Right cardiac atrium (tissue), 5 donors: ENCODE measurements around the gene RAMP1. TPM values are rescaled to one million over a fixed set of nuclear protein-coding genes. Genes with fewer than 3 reads are reported as not detected.
"Not testable (repeated sequence)": the region's sequence is repeated elsewhere in the genome, so short reads cannot be mapped to it uniquely, and the experiment has no call there.

Experiments
- ATAC-seq, 2 donors: fragments of 200-7000 bp; cut with Tn5 transposase; one replicate each; pipeline versions ENCODE4 v1.8.0 to v1.9.1; 2020; ENCODE audit warnings: moderate library complexity in 2 of 2, mild to moderate bottlenecking in 1 of 2
- DNase-seq, 3 donors: peaks; one replicate each; pipeline ENCODE4 v3.0.0-alpha.2; 2020
- H3K27ac ChIP-seq: one replicate; pipeline ENCODE4 v1.5.1; 2013; ENCODE audit warnings: mild to moderate bottlenecking, low read length, control low read depth, moderate library complexity
- H3K27me3 ChIP-seq: one replicate; pipeline ENCODE4 v1.6.1; 2013; ENCODE audit not compliant: control insufficient read depth, insufficient read depth
- H3K4me1 ChIP-seq: one replicate; pipeline ENCODE4 v1.6.1; 2013; ENCODE audit warnings: low read length; ENCODE audit not compliant: control insufficient read depth, insufficient read depth
- H3K4me3 ChIP-seq: one replicate; pipeline ENCODE4 v1.5.1; 2013; ENCODE audit warnings: low read length, control low read depth
- H3K9me3 ChIP-seq: one replicate; pipeline ENCODE4 v1.6.1; 2013; ENCODE audit warnings: low read length; ENCODE audit not compliant: control insufficient read depth
- WGBS: extraction: QIAGEN DNeasy Blood & Tissue Kit; methylation state at CpG from one replicate; pipeline ENCODE4 v1.1.7; 2013; 5-methylcytosine and 5-hydroxymethylcytosine counted together
- intact Hi-C, 4 donors: fragments of 100-400 bp; cut with DNase I; formaldehyde crosslinking; loops; one replicate each; pipeline versions ENCODE4 v1.11.0 to v1.14.0; 2022 to 2023
- polyA plus RNA-seq: library from polyadenylated mRNA; stranded (reverse); fragments of 200-250 nt; gene quantifications from one replicate; pipeline ENCODE4 v1.2.3, GENCODE V29; 2013
- total RNA-seq, 4 donors: library from RNA; stranded (reverse); fragmentation: NEBNext Ultra II Directional; extraction: Animal tissue kit (Norgen Biotek cat#: 25700); gene quantifications; one replicate each; pipeline ENCODE4 v1.2.1, GENCODE V29; 2021
- donor health status: healthy with polysubstance abuse.
- donor health status: DM: no; HTN: yes; CAD: no.
- donor health status: DM: no; HTN: no; CAD: no.
- donor health status: DM: no; HTN: yes; CAD: no; lungs with severe emphysema.
- donor health status: DM: yes; HTN: yes; CAD: no.

Gene RAMP1
- total and polyA plus RNA-seq, 5 donors, result 122 to 276 (median 164) TPM

GRCh38 chr2:237941239-237941638 lies 81.8 kb downstream of the RAMP1 start:
- no peak for DNase-seq
- H3K27me3 ChIP-seq, result no peaks in the 10 kb centered on the region
- no peaks in the 10 kb centered on the region for H3K4me1 ChIP-seq
- H3K9me3 ChIP-seq, result no peaks in the 10 kb centered on the region
- H3K4me3 ChIP-seq, result no peak overlapping the region
- intact Hi-C loops, result no loop called here
- no peak overlapping the region for H3K27ac ChIP-seq
- no peak for ATAC-seq
- 75% methylated on average over 2 of the region's 2 CpGs for WGBS

- no peak for DNase-seq
- no peaks in the 10 kb centered on the region for H3K4me1 ChIP-seq
- H3K27me3 ChIP-seq, result no peaks in the 10 kb centered on the region
- ATAC-seq, result peak; percentile 49 to 79
- intact Hi-C loops, result no loop called here
- no peak overlapping the region for H3K4me3 ChIP-seq
- 43% methylated on average over 3 of the region's 3 CpGs for WGBS
- no peak overlapping the region for H3K27ac ChIP-seq
- no peaks in the 10 kb centered on the region for H3K9me3 ChIP-seq
Measured at GRCh38 chr2:237942513-237942899, 83.1 kb downstream of the RAMP1 start.

- Histone ChIP-seq H3K27ac (no peak overlapping the region), H3K4me3 (no peak overlapping the region), H3K4me1 (no peaks in the 10 kb centered on the region), H3K9me3 (no peaks in the 10 kb centered on the region), H3K27me3 (no peaks in the 10 kb centered on the region)
- DNase-seq, result no peak
- intact Hi-C loops, result no loop called here
- WGBS, result 95% methylated on average over 7 of the region's 7 CpGs
- no peak for ATAC-seq
Measured at GRCh38 chr2:237943395-237944094, 84.1 kb downstream of the RAMP1 start.

GRCh38 chr2:237944302-237944701 lies 84.9 kb downstream of the RAMP1 start:
- H3K27me3 ChIP-seq, result no peaks in the 10 kb centered on the region
- no peaks in the 10 kb centered on the region for H3K9me3 ChIP-seq
- 83% methylated on average over 4 of the region's 4 CpGs for WGBS
- no peaks in the 10 kb centered on the region for H3K4me1 ChIP-seq
- ATAC-seq, result no peak
- H3K27ac ChIP-seq, result no peak overlapping the region
- intact Hi-C loops, result no loop called here
- DNase-seq, result no peak
- H3K4me3 ChIP-seq, result no peak overlapping the region

GRCh38 chr2:237946423-237946822 lies 87.0 kb downstream of the RAMP1 start:
- 50% methylated on average over 1 of the region's 1 CpG for WGBS
- no peaks in the 10 kb centered on the region for H3K27me3 ChIP-seq
- no peak overlapping the region for H3K27ac ChIP-seq
- no peak overlapping the region for H3K4me3 ChIP-seq
- no peak for DNase-seq
- intact Hi-C loops, result no loop called here
- no peaks in the 10 kb centered on the region for H3K9me3 ChIP-seq
- no peak for ATAC-seq
- H3K4me1 ChIP-seq, result no peaks in the 10 kb centered on the region

- H3K4me3 ChIP-seq, intact Hi-C loops: not testable (repeated sequence)
Measured at GRCh38 chr2:237951354-237951753, 91.9 kb downstream of the RAMP1 start.

GRCh38 chr2:237951878-237952277 lies 92.5 kb downstream of the RAMP1 start:
- no peaks in the 10 kb centered on the region for H3K4me1 ChIP-seq
- ATAC-seq (no peak), DNase-seq (no peak)
- intact Hi-C loops, result no loop called here
- H3K27ac ChIP-seq, result no peak overlapping the region
- 77% methylated on average over 3 of the region's 3 CpGs for WGBS
- no peaks in the 10 kb centered on the region for H3K27me3 ChIP-seq
- H3K9me3 ChIP-seq, result no peaks in the 10 kb centered on the region
- no peak overlapping the region for H3K4me3 ChIP-seq

More at GRCh38 chr2:237951354-237951753, 91.9 kb downstream of the RAMP1 start:
- H3K9me3 ChIP-seq, DNase-seq, H3K27me3 ChIP-seq, H3K27ac ChIP-seq, ATAC-seq, H3K4me1 ChIP-seq: not testable (repeated sequence)
- WGBS, result 78% methylated on average over 4 of the region's 4 CpGs

- Histone ChIP-seq H3K27ac (no peak overlapping the region), H3K9me3 (no peaks in the 10 kb centered on the region), H3K4me1 (no peaks in the 10 kb centered on the region), H3K4me3 (no peak overlapping the region), H3K27me3 (no peaks in the 10 kb centered on the region)
- intact Hi-C loops, result no loop called here
- WGBS, result 81% methylated on average over 2 of the region's 2 CpGs
- ATAC-seq (no peak), DNase-seq (no peak)
Measured at GRCh38 chr2:237952851-237953250, 93.4 kb downstream of the RAMP1 start.

- Histone ChIP-seq H3K27ac (no peak overlapping the region), H3K4me1 (no peaks in the 10 kb centered on the region), H3K9me3 (no peaks in the 10 kb centered on the region), H3K4me3 (peak overlapping the region; percentile 13), H3K27me3 (no peaks in the 10 kb centered on the region)
- DNase-seq (no peak), ATAC-seq (peak; percentile 51 to 69)
- 11% methylated on average over 64 of the region's 64 CpGs for WGBS
- intact Hi-C loops, result no loop called here
Measured at GRCh38 chr2:237955640-237956401, 96.4 kb downstream of the RAMP1 start.

GRCh38 chr2:237956402-237956736 lies 96.9 kb downstream of the RAMP1 start:
- intact Hi-C loops, result no loop called here
- ATAC-seq (peak; percentile 34 to 71), DNase-seq (no peak)
- Histone ChIP-seq H3K9me3 (no peaks in the 10 kb centered on the region), H3K27ac (no peak overlapping the region), H3K27me3 (no peaks in the 10 kb centered on the region), H3K4me1 (no peaks in the 10 kb centered on the region), H3K4me3 (peak overlapping the region; percentile 13)
- 11% methylated on average over 23 of the region's 23 CpGs for WGBS

- no peak for ATAC-seq
Measured at GRCh38 chr2:237961637-237962036, 102.2 kb downstream of the RAMP1 start.

More at GRCh38 chr2:237961637-237962036, 102.2 kb downstream of the RAMP1 start:
- no peak for DNase-seq
- no peaks in the 10 kb centered on the region for H3K27me3 ChIP-seq
- WGBS, result 90% methylated on average over 5 of the region's 5 CpGs
- H3K4me3 ChIP-seq, result no peak overlapping the region
- H3K4me1 ChIP-seq, result no peaks in the 10 kb centered on the region
- H3K27ac ChIP-seq, result no peak overlapping the region
- no peaks in the 10 kb centered on the region for H3K9me3 ChIP-seq
- intact Hi-C loops, result no loop called here
